Thymus (tissue), 11 donors: ENCODE data around the gene LRRC28. TPM values are rescaled to one million over a fixed set of nuclear protein-coding genes. Genes with fewer than 3 reads are reported as not detected.

Source experiments
- DNase-seq, 9 donors: peaks; one replicate each; pipeline ENCODE4 v3.0.0-alpha.2; 2013; ENCODE audit warnings: low spot score in 9 of 9, low read depth in 6 of 9, missing footprints in 1 of 9
- H3K27ac ChIP-seq, 2 donors: one replicate each; pipeline ENCODE4 v1.5.1; 2013; ENCODE audit warnings: control low read depth in 1 of 2, low read depth in 1 of 2, low read length in 1 of 2, mild to moderate bottlenecking in 1 of 2, moderate library complexity in 1 of 2
- H3K27me3 ChIP-seq, 2 donors: one replicate each; pipeline ENCODE4 v1.5.1; 2013; ENCODE audit warnings: low read length in 1 of 2; ENCODE audit not compliant: control insufficient read depth in 2 of 2, insufficient read depth in 1 of 2
- H3K36me3 ChIP-seq, 2 donors: one replicate each; pipeline ENCODE4 v1.5.1; 2013; ENCODE audit warnings: low read length in 1 of 2, mild to moderate bottlenecking in 1 of 2, moderate library complexity in 1 of 2; ENCODE audit not compliant: control insufficient read depth in 2 of 2, insufficient read depth in 2 of 2
- H3K4me1 ChIP-seq, 2 donors: one replicate each; pipeline ENCODE4 v1.5.1; 2013; ENCODE audit warnings: low read length in 2 of 2; ENCODE audit not compliant: control insufficient read depth in 2 of 2, insufficient read depth in 2 of 2
- H3K4me3 ChIP-seq, 2 donors: one replicate each; pipeline ENCODE4 v1.5.1; 2013; ENCODE audit warnings: low read length in 2 of 2, control low read depth in 1 of 2, mild to moderate bottlenecking in 1 of 2
- H3K9me3 ChIP-seq, 2 donors: one replicate each; pipeline ENCODE4 v1.5.1; 2013; ENCODE audit warnings: low read length in 1 of 2, mild to moderate bottlenecking in 1 of 2; ENCODE audit not compliant: control insufficient read depth in 2 of 2, insufficient read depth in 1 of 2
- WGBS: extraction: QIAGEN DNeasy Blood & Tissue Kit; methylation state at CpG from one replicate; pipeline ENCODE4 v1.1.7; 2013; 5-methylcytosine and 5-hydroxymethylcytosine counted together
- polyA plus RNA-seq: library from polyadenylated mRNA; stranded (reverse); fragments of 200-250 nt; gene quantifications from one replicate; pipeline ENCODE4 v1.2.3, GENCODE V29; 2013
- total RNA-seq: library from RNA; stranded (reverse); fragments of 120-200 nt; gene quantifications from one replicate; pipeline ENCODE4 v1.2.4, GENCODE V29; 2013
- donor health status: healthy.

Gene LRRC28
- total and polyA plus RNA-seq, 2 donors, result 11.0 to 23.5 TPM

- Histone ChIP-seq H3K27ac (peak overlapping the region; percentile 65 to 74), H3K4me1 (peaks cover 3 to 26% of the 10 kb centered on the region in 2 donors), H3K27me3 (no peaks in the 10 kb centered on the region), H3K4me3 (no peak overlapping the region), H3K36me3 (no peaks in the 10 kb centered on the region), H3K9me3 (peaks cover 1 to 4% of the 10 kb centered on the region in 2 donors)
- 65% methylated on average over 6 of the region's 6 CpGs for WGBS
- DNase-seq, result peak in 2 of 9 donors; percentile 38 to 59
Measured at GRCh38 chr15:99421172-99421656, 169.9 kb downstream of the LRRC28 start.

GRCh38 chr15:99421758-99422157 lies 170.5 kb downstream of the LRRC28 start:
- Histone ChIP-seq H3K9me3 (peaks cover 1 to 4% of the 10 kb centered on the region in 2 donors), H3K36me3 (no peaks in the 10 kb centered on the region), H3K27me3 (no peaks in the 10 kb centered on the region), H3K4me3 (no peak overlapping the region), H3K27ac (no peak overlapping the region), H3K4me1 (peaks cover 3 to 27% of the 10 kb centered on the region in 2 donors)
- DNase-seq, result no peak
- WGBS, result 99% methylated on average over 1 of the region's 1 CpG

- Histone ChIP-seq H3K27me3 (no peaks in the 10 kb centered on the region), H3K27ac (no peak overlapping the region), H3K9me3 (peaks cover 1 to 4% of the 10 kb centered on the region in 2 donors), H3K36me3 (no peaks in the 10 kb centered on the region), H3K4me1 (peaks cover 3 to 27% of the 10 kb centered on the region in 2 donors), H3K4me3 (no peak overlapping the region)
- WGBS, result 93% methylated on average over 16 of the region's 16 CpGs
- no peak for DNase-seq
Measured at GRCh38 chr15:99423186-99424130, 172.2 kb downstream of the LRRC28 start.

GRCh38 chr15:99424131-99424571 lies 172.9 kb downstream of the LRRC28 start:
- DNase-seq, result no peak
- peaks cover 1 to 4% of the 10 kb centered on the region in 2 donors for H3K9me3 ChIP-seq
- no peak overlapping the region for H3K4me3 ChIP-seq
- 95% methylated on average over 10 of the region's 10 CpGs for WGBS
- no peaks in the 10 kb centered on the region for H3K36me3 ChIP-seq
- no peaks in the 10 kb centered on the region for H3K27me3 ChIP-seq
- H3K4me1 ChIP-seq, result peaks cover 3 to 27% of the 10 kb centered on the region in 2 donors
- no peak overlapping the region for H3K27ac ChIP-seq

- peak overlapping the region; percentile 64 to 69 for H3K27ac ChIP-seq
- peaks cover 3 to 27% of the 10 kb centered on the region in 2 donors for H3K4me1 ChIP-seq
- H3K9me3 ChIP-seq, result peaks cover 1 to 4% of the 10 kb centered on the region in 2 donors
- peak in 1 of 9 donors; percentile 73 for DNase-seq
- H3K27me3 ChIP-seq, result no peaks in the 10 kb centered on the region
- no peaks in the 10 kb centered on the region for H3K36me3 ChIP-seq
- H3K4me3 ChIP-seq, result no peak overlapping the region
- 48% methylated on average over 16 of the region's 16 CpGs for WGBS
Measured at GRCh38 chr15:99424978-99425656, 173.8 kb downstream of the LRRC28 start.

- 90% methylated on average over 19 of the region's 19 CpGs for WGBS
- peak overlapping the region; percentile 64 to 69 for H3K27ac ChIP-seq
Measured at GRCh38 chr15:99425657-99426301, 174.5 kb downstream of the LRRC28 start.

GRCh38 chr15:99426431-99427105 lies 175.3 kb downstream of the LRRC28 start:
- 97% methylated on average over 26 of the region's 26 CpGs for WGBS
- no peak overlapping the region for H3K27ac ChIP-seq
- no peak overlapping the region for H3K4me3 ChIP-seq
- no peak for DNase-seq
- H3K9me3 ChIP-seq, result peaks cover 0 to 1% of the 10 kb centered on the region in 2 donors
- H3K4me1 ChIP-seq, result peaks cover 3 to 22% of the 10 kb centered on the region in 2 donors
- no peaks in the 10 kb centered on the region for H3K27me3 ChIP-seq
- H3K36me3 ChIP-seq, result no peaks in the 10 kb centered on the region

More at GRCh38 chr15:99425657-99426301, 174.5 kb downstream of the LRRC28 start:
- Histone ChIP-seq H3K4me3 (no peak overlapping the region), H3K27me3 (no peaks in the 10 kb centered on the region), H3K9me3 (peaks cover 1 to 4% of the 10 kb centered on the region in 2 donors), H3K36me3 (no peaks in the 10 kb centered on the region), H3K4me1 (peaks cover 3 to 27% of the 10 kb centered on the region in 2 donors)
- no peak for DNase-seq

GRCh38 chr15:99427210-99427609 lies 175.9 kb downstream of the LRRC28 start:
- no peaks in the 10 kb centered on the region for H3K36me3 ChIP-seq
- peaks cover 3 to 26% of the 10 kb centered on the region in 2 donors for H3K4me1 ChIP-seq
- no peak overlapping the region for H3K4me3 ChIP-seq
- WGBS, result 98% methylated on average over 8 of the region's 8 CpGs
- H3K27ac ChIP-seq, result no peak overlapping the region
- DNase-seq, result no peak
- no peaks in the 10 kb centered on the region for H3K27me3 ChIP-seq
- H3K9me3 ChIP-seq, result peaks cover 0 to 1% of the 10 kb centered on the region in 2 donors
